ENCODE data around the gene SCARB1. TPM values are rescaled to one million over a fixed set of nuclear protein-coding genes. Genes with fewer than 3 reads are reported as not detected.
A peak's percentile ranks its signal among the peaks of the same experiment; 100 is the strongest.

Gene SCARB1
- total RNA-seq, 1 donor from 2014 or later = 4.3 TPM

GRCh38 chr12:124786061-124786964 is 77.4 kb downstream of the SCARB1 start:
- Histone ChIP-seq H3K36me3 (no peaks in the 10 kb centered on the region), H4K20me1 (ENCODE audit: low read depth) (no peaks in the 10 kb centered on the region), H2AFZ (replicated peaks) (peak overlapping the region; percentile 75), H3K9me3 (ENCODE audit: low read depth) (no peaks in the 10 kb centered on the region), H3K27me3 (no peaks in the 10 kb centered on the region), H3K4me1 (peaks cover 4% of the 10 kb centered on the region), H3K79me2 (ENCODE audit: low read depth) (no peaks in the 10 kb centered on the region), H3K9ac (peak overlapping the region; percentile 2), H3F3A (ENCODE audit: low read depth) (no peaks in the 10 kb centered on the region), H3K27ac (no peak overlapping the region), H3K4me2 (peak overlapping the region; percentile 76), H3K4me3 (peak overlapping the region; percentile 60)
- Mint-ChIP-seq H3K36me3 (peaks cover 8% of the 10 kb centered on the region), H3K27ac (peak overlapping the region; percentile 95), H3K9me3 (no peaks in the 10 kb centered on the region), H3K4me3 (peak overlapping the region; percentile 91), H3K27me3 (ENCODE audit: insufficient read depth, low read depth) (peaks cover 6% of the 10 kb centered on the region), H3K4me1 (peaks cover 12% of the 10 kb centered on the region)
- no peak for TF ChIP-seq CTCF (IDR thresholded peaks at IDR 0.05)
- TF ChIP-seq EZH2 (IDR thresholded peaks at IDR 0.05) = no peak
- no peak for TF ChIP-seq EZH2phosphoT487 (IDR thresholded peaks at IDR 0.05)
- peak; percentile 92 for DNase-seq (ENCODE audit: low spot score)

GRCh38 chr12:124784871-124785572 is 78.6 kb downstream of the SCARB1 start:
- H3K4me3 Mint-ChIP-seq = no peak overlapping the region
- H3K4me3 ChIP-seq = no peak overlapping the region
- no peaks in the 10 kb centered on the region for H3K9me3 Mint-ChIP-seq
- DNase-seq (ENCODE audit: low spot score) = no peak
- no peaks in the 10 kb centered on the region for H4K20me1 ChIP-seq (ENCODE audit: low read depth)
- H3K4me1 Mint-ChIP-seq = peaks cover 12% of the 10 kb centered on the region
- no peaks in the 10 kb centered on the region for H3K36me3 ChIP-seq
- no peak overlapping the region for H3K4me2 ChIP-seq
- H3F3A ChIP-seq (ENCODE audit: low read depth) = no peaks in the 10 kb centered on the region
- H3K27ac Mint-ChIP-seq = peak overlapping the region; percentile 54
- TF ChIP-seq CTCF (IDR thresholded peaks at IDR 0.05) (no peak), EZH2 (IDR thresholded peaks at IDR 0.05) (no peak), EZH2phosphoT487 (IDR thresholded peaks at IDR 0.05) (no peak)
- peaks cover 4% of the 10 kb centered on the region for H3K4me1 ChIP-seq
- H3K27me3 Mint-ChIP-seq (ENCODE audit: insufficient read depth, low read depth) = peaks cover 4% of the 10 kb centered on the region
- H3K9me3 ChIP-seq (ENCODE audit: low read depth) = no peaks in the 10 kb centered on the region
- no peak overlapping the region for H3K27ac ChIP-seq
- H3K36me3 Mint-ChIP-seq = peaks cover 8% of the 10 kb centered on the region
- no peaks in the 10 kb centered on the region for H3K27me3 ChIP-seq
- no peaks in the 10 kb centered on the region for H3K79me2 ChIP-seq (ENCODE audit: low read depth)
- no peak overlapping the region for H3K9ac ChIP-seq
- no peak overlapping the region for H2AFZ ChIP-seq (replicated peaks)

- TF ChIP-seq EZH2phosphoT487 (IDR thresholded peaks at IDR 0.05) = no peak
- no peak for TF ChIP-seq EZH2 (IDR thresholded peaks at IDR 0.05)
- no peak for TF ChIP-seq CTCF (IDR thresholded peaks at IDR 0.05)
- no peaks in the 10 kb centered on the region for H3K27me3 ChIP-seq
- no peaks in the 10 kb centered on the region for H3K36me3 ChIP-seq
- H3K9me3 ChIP-seq (ENCODE audit: low read depth) = no peaks in the 10 kb centered on the region
- no peak for DNase-seq (ENCODE audit: low spot score)
- H3K4me1 ChIP-seq = peaks cover 4% of the 10 kb centered on the region
- Mint-ChIP-seq H3K4me1 (peaks cover 12% of the 10 kb centered on the region), H3K36me3 (peaks cover 6% of the 10 kb centered on the region), H3K9me3 (no peaks in the 10 kb centered on the region), H3K4me3 (no peak overlapping the region), H3K27me3 (ENCODE audit: insufficient read depth, low read depth) (peaks cover 5% of the 10 kb centered on the region), H3K27ac (no peak overlapping the region)
- no peak overlapping the region for H3K9ac ChIP-seq
- no peak overlapping the region for H3K27ac ChIP-seq
- no peaks in the 10 kb centered on the region for H4K20me1 ChIP-seq (ENCODE audit: low read depth)
- no peaks in the 10 kb centered on the region for H3K79me2 ChIP-seq (ENCODE audit: low read depth)
- no peak overlapping the region for H3K4me2 ChIP-seq
- H3F3A ChIP-seq (ENCODE audit: low read depth) = no peaks in the 10 kb centered on the region
- no peak overlapping the region for H3K4me3 ChIP-seq
- H2AFZ ChIP-seq (replicated peaks) = no peak overlapping the region
These were observed 80.6 kb downstream of the SCARB1 start for GRCh38 chr12:124783087-124783486.

Measured in neural progenitor cell (in vitro differentiated cells).